Gastrocnemius medialis (tissue), 4 donors: ENCODE measurements around the gene PARVA. TPM values are rescaled to one million over a fixed set of nuclear protein-coding genes. Genes with fewer than 3 reads are reported as not detected.

Experiments used
- ATAC-seq, 2 donors: fragments of 150-250 bp; one replicate each; pipeline ENCODE4 v1.9.1; 2016
- DNase-seq, 2 donors: peaks; one replicate each; pipeline ENCODE4 v3.0.0-alpha.2; 2019
- H3K27ac ChIP-seq, 4 donors: fragments of 200-600 bp; sonication (generic); 1 replicate in 1 of 4; 2 replicates in 3 of 4; pipeline ENCODE4 v1.5.1; 2016 to 2018; ENCODE audit warnings: mild to moderate bottlenecking in 2 of 4, moderate library complexity in 1 of 4
- H3K27me3 ChIP-seq, 3 donors: fragments of 200-600 bp; sonication (generic) in 2 of 3; 1 replicate in 1 of 3; 2 replicates in 2 of 3; pipeline versions ENCODE4 v1.5.1 to v1.6.0; 2016 to 2019; ENCODE audit warnings: mild to moderate bottlenecking in 1 of 3, moderate library complexity in 1 of 3
- H3K36me3 ChIP-seq, 2 donors: fragments of 200-600 bp; sonication (generic) in 1 of 2; one replicate each; pipeline ENCODE4 v1.5.1; 2017 to 2018
- H3K4me1 ChIP-seq, 2 donors: fragments of 200-600 bp; sonication (generic) in 1 of 2; one replicate each; pipeline ENCODE4 v1.5.1; 2016 to 2017; ENCODE audit warnings: mild to moderate bottlenecking in 2 of 2
- H3K4me3 ChIP-seq, 4 donors: fragments of 200-600 bp; sonication (generic) in 3 of 4; 1 replicate in 1 of 4; 2 replicates in 3 of 4; pipeline ENCODE4 v1.5.1; 2016 to 2019; ENCODE audit warnings: mild to moderate bottlenecking in 2 of 4
- H3K9me3 ChIP-seq, 3 donors: fragments of 200-600 bp; sonication (generic) in 2 of 3; 1 replicate in 1 of 3; 2 replicates in 2 of 3; pipeline ENCODE4 v1.5.1; 2016 to 2019
- POLR2A ChIP-seq, 2 donors: fragments of 450-650 bp; IDR thresholded peaks; one replicate each; pipeline ENCODE4 v1.6.1; 2017; ENCODE audit warnings: antibody characterized with exemption in 2 of 2, mild to moderate bottlenecking in 2 of 2, moderate library complexity in 2 of 2
- in situ Hi-C, 4 donors: fragments of 200-750 bp; cut with MboI; loops; one replicate each; pipeline versions ENCODE4 v1.15.0 to v1.8.0; 2017; ENCODE audit warnings: low sequenced_read_pairs in 4 of 4
- intact Hi-C: fragments of 100-400 bp; cut with DNase I; formaldehyde crosslinking; loops from one replicate; pipeline ENCODE4 v1.15.1; 2023; ENCODE audit warnings: low total_unique reads
- total RNA-seq, 4 donors: library from RNA; depleted of rRNA; stranded (reverse); fragments of >200 nt; gene quantifications; one replicate each; pipeline versions ENCODE4 v1.1.0 to v1.2.3, GENCODE V29; 2016
- TF ChIP-seq, protein P1 (sequence below), 5 experiments: fragments of 450-650 bp in 3 of 5; fragments of 200-600 bp in 2 of 5; sonication (generic) in 2 of 5; IDR thresholded peaks in 4 of 5; conservative IDR thresholded peaks in 1 of 5; 1 replicate in 4 of 5; 2 replicates in 1 of 5; pipeline ENCODE4 v1.5.1; 2016 to 2019; ENCODE audit warnings: antibody characterized with exemption in 5 of 5, mild to moderate bottlenecking in 3 of 5, moderate library complexity in 3 of 5

The PARVA gene
- total RNA-seq, 4 donors from 2014 or later = 4.4 to 9.7 (median 8.4) TPM

DNA sequence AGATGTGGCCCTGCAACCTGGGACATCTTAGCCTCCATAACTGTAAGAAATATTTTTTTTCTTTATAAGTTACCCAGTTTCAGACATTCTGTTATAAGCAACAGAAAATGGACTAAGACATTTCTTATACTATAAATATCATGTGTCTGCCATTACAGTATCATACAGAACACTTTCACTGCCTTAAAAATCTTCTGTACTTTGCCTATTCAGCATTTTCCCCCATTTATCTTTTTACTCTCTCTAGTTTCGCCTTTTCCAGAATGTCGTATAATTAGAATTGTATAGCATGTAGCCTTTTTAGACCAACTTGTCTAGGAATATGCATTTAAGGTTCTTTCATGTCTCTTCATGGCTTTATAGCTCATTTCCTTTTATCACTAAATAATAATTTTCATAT lies 88.0 kb downstream of the PARVA start:
- in situ Hi-C loops (no loop called here), intact Hi-C loops (no loop called here)

DNA sequence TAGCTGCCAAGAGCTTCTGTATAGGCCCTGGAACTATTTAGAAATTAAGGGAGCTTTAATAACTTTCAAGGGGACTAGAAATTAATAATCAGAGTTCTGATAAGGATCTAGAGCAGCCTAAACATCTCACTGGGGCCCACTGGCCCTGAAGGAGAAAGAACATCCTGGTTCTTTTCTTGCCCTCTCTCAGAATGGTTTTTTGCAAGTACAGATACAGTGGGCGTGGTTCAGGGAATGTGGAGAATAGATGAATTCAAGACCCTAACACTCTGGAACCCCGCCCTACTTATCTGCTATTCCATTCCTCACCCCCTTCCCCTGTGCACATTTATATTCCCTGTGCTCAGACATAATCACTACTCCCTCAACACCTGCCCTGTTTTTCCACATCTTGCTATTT lies 90.2 kb downstream of the PARVA start:
- Histone ChIP-seq H3K27ac (no peak overlapping the region), H3K27me3 (no peaks in the 10 kb centered on the region), H3K4me3 (no peak overlapping the region), H3K9me3 (no peaks in the 10 kb centered on the region), H3K4me1 (peaks cover 0 to 5% of the 10 kb centered on the region in 2 donors), H3K36me3 (no peaks in the 10 kb centered on the region)
- intact Hi-C loops = no loop called here
- in situ Hi-C loops = no loop called here
- TF ChIP-seq POLR2A (IDR thresholded peaks at IDR 0.05) = no peak
- TF ChIP-seq, protein P1, sequence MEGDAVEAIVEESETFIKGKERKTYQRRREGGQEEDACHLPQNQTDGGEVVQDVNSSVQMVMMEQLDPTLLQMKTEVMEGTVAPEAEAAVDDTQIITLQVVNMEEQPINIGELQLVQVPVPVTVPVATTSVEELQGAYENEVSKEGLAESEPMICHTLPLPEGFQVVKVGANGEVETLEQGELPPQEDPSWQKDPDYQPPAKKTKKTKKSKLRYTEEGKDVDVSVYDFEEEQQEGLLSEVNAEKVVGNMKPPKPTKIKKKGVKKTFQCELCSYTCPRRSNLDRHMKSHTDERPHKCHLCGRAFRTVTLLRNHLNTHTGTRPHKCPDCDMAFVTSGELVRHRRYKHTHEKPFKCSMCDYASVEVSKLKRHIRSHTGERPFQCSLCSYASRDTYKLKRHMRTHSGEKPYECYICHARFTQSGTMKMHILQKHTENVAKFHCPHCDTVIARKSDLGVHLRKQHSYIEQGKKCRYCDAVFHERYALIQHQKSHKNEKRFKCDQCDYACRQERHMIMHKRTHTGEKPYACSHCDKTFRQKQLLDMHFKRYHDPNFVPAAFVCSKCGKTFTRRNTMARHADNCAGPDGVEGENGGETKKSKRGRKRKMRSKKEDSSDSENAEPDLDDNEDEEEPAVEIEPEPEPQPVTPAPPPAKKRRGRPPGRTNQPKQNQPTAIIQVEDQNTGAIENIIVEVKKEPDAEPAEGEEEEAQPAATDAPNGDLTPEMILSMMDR (IDR thresholded peaks at IDR 0.05 in 4 of 5, conservative IDR thresholded peaks at IDR 0.05 in 1 of 5) = no peak
- no peak for DNase-seq
- no peak for ATAC-seq

More for the DNA sequence above, 88.0 kb downstream of the PARVA start:
- no peaks in the 10 kb centered on the region for H3K9me3 ChIP-seq
- no peak overlapping the region for H3K27ac ChIP-seq
- TF ChIP-seq, protein P1 (IDR thresholded peaks at IDR 0.05 in 4 of 5, conservative IDR thresholded peaks at IDR 0.05 in 1 of 5) = no peak
- no peak for TF ChIP-seq POLR2A (IDR thresholded peaks at IDR 0.05)
- no peaks in the 10 kb centered on the region for H3K36me3 ChIP-seq
- no peaks in the 10 kb centered on the region for H3K27me3 ChIP-seq
- peaks cover 0 to 5% of the 10 kb centered on the region in 2 donors for H3K4me1 ChIP-seq
- H3K4me3 ChIP-seq = no peak overlapping the region
- DNase-seq (no peak), ATAC-seq (no peak)

DNA sequence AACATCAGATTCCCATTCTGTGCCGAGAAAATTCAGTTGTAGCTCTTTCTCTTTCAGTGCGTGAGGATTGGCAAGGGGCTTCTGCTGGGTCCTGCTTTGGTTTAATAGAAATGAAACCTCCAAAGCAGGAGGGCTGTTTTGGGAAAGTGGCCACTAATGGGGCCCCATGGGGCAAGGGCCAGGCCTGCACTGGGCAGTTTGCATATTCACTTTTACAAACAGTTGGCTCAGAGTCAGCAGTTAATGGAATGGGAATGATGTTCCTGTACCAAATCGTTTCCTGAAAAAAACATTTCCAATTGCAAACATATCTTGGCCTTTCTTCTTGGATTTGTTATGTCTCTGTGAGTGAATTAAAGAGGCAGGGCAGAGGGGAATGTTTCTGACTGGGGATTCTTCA lies 92.1 kb downstream of the PARVA start:
- H3K4me1 ChIP-seq = peaks cover 4 to 5% of the 10 kb centered on the region in 2 donors
- in situ Hi-C loops = no loop called here

DNA sequence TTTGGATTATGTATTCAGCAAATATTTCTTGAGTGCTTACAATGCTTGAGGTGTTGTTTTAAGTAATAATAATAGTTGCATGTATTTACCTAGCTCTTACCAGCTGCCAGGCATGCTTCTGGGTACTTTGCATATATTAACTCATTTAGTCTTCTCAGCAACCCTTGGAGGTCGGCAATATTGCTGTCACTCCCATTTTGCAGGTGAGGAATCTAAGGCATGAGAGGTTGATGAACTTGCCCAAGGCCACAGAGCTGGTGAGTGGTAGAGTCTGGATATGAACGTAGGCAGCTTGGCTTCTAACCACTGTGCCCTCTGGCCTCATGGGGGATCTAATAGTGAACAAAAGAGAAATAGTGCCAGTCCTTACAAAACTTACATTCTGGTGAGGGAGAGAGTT lies 92.9 kb downstream of the PARVA start:
- DNase-seq (no peak), ATAC-seq (no peak)
- H3K4me1 ChIP-seq = peaks cover 4 to 5% of the 10 kb centered on the region in 2 donors
- H3K4me3 ChIP-seq = no peak overlapping the region
- H3K36me3 ChIP-seq = no peaks in the 10 kb centered on the region
- TF ChIP-seq, protein P1 (IDR thresholded peaks at IDR 0.05 in 4 of 5, conservative IDR thresholded peaks at IDR 0.05 in 1 of 5) = no peak
- TF ChIP-seq POLR2A (IDR thresholded peaks at IDR 0.05) = no peak
- in situ Hi-C loops = no loop called here
- intact Hi-C loops = no loop called here
- H3K27me3 ChIP-seq = no peaks in the 10 kb centered on the region
- H3K9me3 ChIP-seq = no peaks in the 10 kb centered on the region
- no peak overlapping the region for H3K27ac ChIP-seq

More for the DNA sequence above, 92.1 kb downstream of the PARVA start:
- intact Hi-C loops = no loop called here
- H3K4me3 ChIP-seq = peak overlapping the region in 2 of 4 donors; percentile 14 to 42
- peak overlapping the region in 3 of 4 donors; percentile 37 to 43 (median 42) for H3K27ac ChIP-seq
- H3K27me3 ChIP-seq = no peaks in the 10 kb centered on the region
- DNase-seq (no peak), ATAC-seq (peak in 1 of 2 donors; percentile 36)
- no peaks in the 10 kb centered on the region for H3K9me3 ChIP-seq
- no peaks in the 10 kb centered on the region for H3K36me3 ChIP-seq
- TF ChIP-seq, protein P1 (IDR thresholded peaks at IDR 0.05 in 4 of 5, conservative IDR thresholded peaks at IDR 0.05 in 1 of 5) = no peak
- no peak for TF ChIP-seq POLR2A (IDR thresholded peaks at IDR 0.05)

DNA sequence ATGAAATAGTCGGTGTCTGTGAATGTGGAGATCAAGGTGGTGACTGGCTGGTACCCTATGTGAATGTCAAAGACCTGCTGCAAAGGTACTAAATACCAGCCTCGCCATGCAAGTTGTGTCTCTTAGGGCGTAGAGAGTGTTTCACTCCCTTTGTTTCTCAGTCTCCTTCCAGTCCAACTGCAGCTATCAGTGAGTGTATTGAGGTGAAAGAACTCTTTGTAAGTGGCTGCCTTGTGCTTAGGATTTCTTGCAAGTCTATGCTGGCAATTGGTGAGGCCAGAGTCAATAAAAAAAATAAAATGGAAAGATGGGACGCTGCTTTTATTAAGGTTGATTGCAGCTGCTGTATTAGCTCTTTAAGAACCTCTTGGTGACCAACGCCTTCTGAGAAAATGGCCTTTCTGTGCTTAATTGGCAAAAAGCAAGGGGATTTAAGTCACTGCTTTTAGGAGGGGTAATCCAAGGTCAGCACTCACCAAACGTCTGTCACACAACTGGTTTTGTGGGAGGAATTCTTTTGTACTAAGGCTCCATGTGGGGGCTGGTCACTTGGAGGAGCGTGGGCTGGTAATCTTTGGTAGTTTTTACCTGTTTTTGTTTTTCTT lies 95.1 kb downstream of the PARVA start:
- ATAC-seq (no peak), DNase-seq (no peak)
- H3K36me3 ChIP-seq = no peaks in the 10 kb centered on the region
- no peaks in the 10 kb centered on the region for H3K9me3 ChIP-seq
- H3K27me3 ChIP-seq = no peaks in the 10 kb centered on the region
- TF ChIP-seq, protein P1 (IDR thresholded peaks at IDR 0.05 in 4 of 5, conservative IDR thresholded peaks at IDR 0.05 in 1 of 5) = no peak
- no peak for TF ChIP-seq POLR2A (IDR thresholded peaks at IDR 0.05)
- H3K4me3 ChIP-seq = no peak overlapping the region
- peaks cover 4 to 5% of the 10 kb centered on the region in 2 donors for H3K4me1 ChIP-seq
- in situ Hi-C loops = no loop called here
- H3K27ac ChIP-seq = no peak overlapping the region
- intact Hi-C loops = no loop called here
